NCI-H2107 (cell line): ENCODE measurements around the gene ZNF197.
"Not testable (repeated sequence)": the region's sequence is repeated elsewhere in the genome, so short reads cannot be mapped to it uniquely, and the experiment has no call there.

Experiments
- DNase-seq: peaks from one replicate; lab custom pipeline; 2025; lab: John Stamatoyannopoulos, UW

ZNF197 gene

DNA sequence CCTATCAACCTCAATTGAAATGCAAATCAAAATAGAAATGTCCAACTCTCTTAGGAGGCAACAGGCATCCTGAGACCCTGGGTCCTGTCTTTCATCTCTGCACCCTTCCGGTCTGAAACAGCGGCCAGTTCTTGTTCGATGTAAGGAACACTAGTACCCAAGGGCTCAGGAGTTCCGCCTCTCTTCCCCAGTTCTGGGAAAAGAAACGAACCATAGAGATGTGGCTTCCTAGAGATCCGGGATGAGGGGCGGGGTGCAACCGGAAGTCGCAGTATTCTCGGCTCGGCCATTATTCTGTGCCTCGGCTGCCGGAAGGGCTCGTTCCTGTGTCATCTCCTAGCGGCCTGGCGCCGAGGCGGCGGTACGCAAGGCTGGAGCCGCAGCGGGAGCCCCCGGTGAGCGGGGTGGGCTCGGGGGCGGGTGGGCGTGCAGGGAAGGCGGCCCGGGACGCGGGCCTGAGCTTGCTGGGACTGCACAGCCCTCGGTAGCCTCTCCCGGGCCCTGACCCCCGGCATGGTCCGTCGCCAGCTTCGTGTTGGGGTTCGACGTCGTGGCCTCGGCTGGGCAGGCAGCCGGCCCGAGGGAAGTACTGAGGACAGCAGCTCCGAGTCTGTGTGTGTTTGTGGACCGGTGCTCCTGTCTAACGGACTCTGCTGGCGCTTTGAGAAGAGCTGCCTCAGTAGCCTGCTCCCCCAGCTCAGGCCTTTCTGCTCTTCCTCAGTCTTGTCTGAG, at the start of gene ZNF197:
TSS of gene ZNF197 (plus strand) at position 288 of the 732 bp plus-strand sequence. CDS start 4,119 bp downstream, outside the sequence.
- peak; percentile 60 for DNase-seq

DNA sequence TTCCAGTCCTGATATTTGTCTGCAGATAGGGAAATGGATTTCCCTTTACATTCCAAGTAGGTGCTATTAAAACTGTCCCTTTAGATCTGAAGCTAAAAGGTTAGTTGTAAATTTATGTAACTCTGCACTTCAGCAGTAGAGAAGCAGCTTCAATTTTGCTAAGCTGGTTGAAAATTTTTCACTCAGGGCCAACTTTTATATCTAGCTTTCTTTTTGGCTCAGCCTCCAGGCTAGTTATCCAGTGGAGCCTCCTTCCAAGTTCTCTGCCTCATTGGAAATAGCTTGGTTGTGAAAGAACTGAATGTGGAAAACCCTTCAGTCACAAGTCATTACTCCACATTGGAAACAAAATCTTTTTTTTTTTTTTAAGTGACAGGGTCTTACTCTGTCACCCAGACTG, 48.2 kb upstream of the ZNF197 start:
- DNase-seq: no peak

DNA sequence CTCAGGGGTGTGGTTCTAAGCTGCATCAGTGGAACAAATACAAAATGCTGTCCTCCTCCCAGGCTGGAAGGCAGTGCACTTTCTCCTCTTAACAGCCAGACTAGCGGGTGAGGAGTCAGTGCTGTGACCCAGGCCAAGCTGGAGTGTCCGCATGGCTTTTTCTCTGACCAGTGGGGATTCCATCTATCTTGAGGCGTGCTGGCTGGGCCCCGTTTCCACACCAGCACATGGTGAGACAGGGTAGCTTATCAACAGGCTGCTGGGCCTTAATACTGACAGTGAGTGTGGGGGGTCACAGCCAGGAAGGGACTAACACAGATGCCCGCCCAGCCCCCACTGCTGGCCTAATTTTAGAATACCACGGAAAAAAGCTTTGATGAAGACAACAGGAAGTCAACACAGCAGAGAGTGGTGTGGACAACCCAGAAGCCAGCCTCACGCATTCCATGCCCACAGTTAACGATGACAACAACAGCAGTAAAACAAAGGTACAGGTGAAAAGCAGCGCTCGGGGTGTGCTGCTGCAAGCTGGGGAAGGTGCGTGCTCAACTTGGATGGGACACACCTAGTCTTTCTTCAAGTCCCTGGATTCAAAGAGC, 47.4 kb upstream of the ZNF197 start:
- DNase-seq: not testable (repeated sequence)

DNA sequence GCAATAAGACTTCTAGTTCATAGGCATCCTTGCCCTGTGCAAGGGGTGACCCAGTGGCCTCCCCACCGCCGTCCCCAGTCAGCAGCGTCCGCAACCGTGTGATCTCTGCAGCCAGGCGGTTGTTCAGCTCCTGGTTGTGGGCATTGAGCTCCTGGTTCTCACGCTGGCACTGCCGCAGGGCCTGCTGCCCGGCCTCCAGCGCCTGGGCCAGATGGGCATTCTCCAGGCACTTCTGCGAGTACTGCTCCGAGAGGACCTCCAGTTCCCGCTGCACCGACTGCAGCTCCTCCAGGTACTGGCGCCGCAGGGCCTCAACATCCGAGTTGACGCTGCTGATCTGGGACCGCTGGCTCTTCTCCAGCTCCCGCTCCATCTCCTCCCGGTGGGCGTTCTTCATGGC, 46.5 kb upstream of the ZNF197 start:
- DNase-seq: not testable (repeated sequence)

DNA sequence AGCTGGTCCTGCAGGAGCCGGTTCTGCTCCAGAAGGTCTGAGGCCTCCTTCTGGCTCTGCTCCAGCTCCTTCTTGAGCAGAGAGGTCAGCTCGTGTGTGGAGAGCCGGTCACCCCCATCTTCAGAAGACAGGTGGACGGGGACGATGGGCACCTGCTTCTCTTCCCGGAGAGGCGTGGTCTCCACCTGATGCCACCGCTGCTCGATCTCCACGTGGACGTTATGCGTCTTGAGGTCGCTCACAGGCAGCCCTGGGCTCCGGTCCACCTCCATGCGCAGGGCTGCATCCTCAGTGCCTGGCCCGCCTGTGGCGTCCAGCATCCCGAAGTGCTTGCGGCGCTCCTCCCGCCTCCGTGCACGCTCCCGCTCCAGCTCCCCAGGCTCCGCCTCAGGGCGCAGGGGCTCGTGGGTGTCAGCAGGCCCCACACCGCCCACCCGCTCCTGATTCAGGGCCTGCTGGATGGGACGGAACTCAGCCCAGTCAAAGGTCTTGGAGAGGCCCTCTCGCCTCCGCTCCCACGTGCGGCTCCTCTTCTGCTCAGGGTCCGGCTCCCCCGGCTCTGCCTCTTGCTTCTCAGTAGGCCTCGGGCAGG, 45.8 kb upstream of the ZNF197 start:
- not testable (repeated sequence) for DNase-seq

DNA sequence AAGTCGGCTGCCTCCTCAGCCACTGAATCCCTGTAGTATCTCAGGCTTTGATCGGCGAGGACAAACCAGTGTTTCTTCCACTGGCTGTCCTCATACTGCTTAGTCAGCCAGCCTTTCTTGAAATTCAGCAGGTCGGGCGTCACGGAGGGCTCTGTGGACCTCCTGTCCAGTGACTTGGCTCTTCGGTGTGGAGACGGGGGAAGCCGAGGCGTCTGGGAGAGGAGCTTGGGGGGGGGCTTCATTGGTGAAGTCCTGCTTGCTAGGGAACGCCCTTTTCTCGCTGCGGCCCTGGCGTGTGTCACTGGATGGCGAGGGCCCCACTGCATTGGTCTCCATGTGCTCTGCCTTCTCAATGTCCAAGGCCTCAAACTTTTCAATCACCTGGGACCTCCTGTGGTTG, 45.1 kb upstream of the ZNF197 start:
- not testable (repeated sequence) for DNase-seq

DNA sequence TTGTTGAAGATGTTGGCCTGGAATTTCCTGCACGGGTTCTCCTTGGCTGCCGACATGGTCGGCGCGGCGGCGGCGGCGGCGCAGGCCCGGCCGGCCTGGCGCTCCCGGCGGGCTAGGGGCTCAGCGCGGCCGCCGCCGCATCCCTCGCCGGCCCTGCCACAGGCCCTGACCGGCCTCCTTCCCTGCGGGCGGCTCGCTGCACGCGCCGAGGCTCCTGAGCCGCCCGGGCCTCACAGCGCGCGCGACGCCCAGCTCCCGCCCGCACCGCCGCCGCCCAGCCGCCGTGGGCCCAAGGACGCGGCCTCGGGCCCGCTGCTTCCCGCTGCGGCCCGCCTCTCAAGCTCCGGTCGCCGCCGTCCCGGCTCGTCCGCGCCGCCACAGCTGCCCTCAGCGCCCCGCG, 43.9 kb upstream of the ZNF197 start:
- not testable (repeated sequence) for DNase-seq

DNA sequence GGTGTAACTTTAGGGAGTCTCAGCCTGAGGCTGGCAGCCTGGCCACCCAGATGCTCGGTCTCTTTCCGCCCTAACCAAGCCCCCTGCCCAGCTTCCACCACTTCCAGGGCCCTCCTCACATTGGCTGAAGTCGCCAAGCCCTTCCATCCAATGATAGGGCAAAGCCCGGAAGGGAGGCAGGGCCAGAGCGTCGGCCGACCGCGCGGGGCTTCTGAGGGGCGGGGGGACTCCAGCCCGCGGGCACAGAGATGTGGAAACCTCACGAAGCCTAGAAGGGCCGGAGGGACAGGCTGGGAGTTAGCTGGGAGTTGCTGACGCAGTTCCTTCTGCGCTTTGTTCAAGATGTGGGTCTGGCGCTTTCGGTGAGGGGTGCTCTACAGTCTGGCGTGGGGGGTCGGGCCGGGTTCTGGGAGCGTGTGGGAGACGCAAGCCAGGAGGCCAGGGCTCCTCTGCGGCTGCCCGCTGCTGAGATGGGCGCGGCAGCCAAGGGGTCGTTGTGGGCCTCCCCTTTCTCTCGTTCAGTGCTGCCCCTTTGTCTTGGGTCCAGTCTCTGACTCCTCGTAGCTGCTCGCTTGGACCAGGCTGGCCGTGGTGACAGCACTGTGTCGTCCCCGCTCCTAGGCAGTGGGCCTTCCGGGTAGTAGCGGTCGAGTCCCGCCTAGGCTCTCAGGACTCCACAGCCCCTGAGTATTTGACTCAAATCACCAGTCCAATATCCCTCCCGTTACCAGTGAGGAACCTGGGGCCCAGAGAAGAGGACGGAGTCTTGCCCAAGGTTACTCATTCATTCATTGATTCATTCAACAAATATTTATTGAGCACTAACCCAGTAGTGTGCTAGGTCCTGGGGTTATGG, 40.0 kb upstream of the ZNF197 start, which contains the start of gene ZNF660:
TSS of gene ZNF660 (plus strand) at position 319 of the 856 bp plus-strand sequence. CDS start 9,230 bp downstream, outside the sequence.
- DNase-seq: peak; percentile 34

DNA sequence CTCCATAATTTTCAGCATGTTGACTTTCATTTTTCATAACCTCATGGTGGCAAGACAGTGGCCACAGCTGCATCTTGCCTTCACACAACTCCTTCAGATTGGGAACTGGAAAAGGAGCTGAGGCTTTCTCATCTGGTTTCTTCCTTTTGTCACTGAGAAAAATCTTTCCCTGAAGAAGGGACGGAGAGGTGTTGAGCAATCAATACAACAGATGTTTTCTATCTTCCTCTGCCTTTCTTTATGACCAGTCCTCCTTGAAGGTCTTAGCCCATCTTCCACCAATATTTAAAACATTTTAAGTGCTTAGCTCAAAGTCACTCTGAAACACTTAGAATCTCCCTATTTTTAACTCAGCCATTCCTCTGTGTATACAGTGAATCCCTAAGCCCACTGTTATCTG, 28.2 kb upstream of the ZNF197 start:
- DNase-seq: no peak

DNA sequence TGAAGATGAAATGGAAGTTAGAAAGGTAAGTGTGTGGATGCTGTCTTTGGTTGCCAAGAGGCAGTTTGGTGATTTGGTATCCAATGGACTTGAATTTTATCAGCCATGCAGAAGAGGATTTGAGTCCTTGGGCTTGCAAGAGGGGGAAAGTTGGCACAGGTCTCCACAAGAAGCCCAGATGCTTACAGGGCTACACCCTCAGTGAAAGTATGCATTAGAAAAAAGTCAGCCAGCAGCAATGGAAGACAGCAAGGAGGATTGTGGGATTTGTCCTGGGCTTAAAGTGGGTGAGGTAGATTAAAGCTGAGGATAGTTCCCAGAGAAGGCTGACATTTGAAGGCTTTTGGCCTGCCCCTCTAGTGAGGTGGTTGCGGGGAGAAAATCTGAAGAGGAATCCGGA, 23.1 kb upstream of the ZNF197 start:
- DNase-seq: no peak

DNA sequence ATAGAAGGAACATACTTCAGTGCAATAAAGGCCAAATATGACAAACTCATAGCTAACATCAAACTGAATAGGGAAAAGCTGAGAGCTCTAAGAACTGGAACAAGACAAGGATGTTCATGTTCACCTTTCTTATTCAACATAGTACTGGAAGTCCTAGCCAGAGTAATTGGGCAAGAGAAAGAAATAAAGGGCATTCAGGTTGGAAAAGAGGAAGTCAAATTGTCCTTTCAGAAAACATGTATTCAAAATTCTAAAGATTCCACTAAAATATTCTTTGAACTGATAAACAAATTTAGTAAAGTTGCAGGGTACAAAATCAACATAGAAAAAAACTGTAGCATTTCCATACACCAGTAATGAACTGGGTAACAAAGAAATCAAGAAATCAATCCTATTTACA, 12.2 kb upstream of the ZNF197 start:
- no peak for DNase-seq

DNA sequence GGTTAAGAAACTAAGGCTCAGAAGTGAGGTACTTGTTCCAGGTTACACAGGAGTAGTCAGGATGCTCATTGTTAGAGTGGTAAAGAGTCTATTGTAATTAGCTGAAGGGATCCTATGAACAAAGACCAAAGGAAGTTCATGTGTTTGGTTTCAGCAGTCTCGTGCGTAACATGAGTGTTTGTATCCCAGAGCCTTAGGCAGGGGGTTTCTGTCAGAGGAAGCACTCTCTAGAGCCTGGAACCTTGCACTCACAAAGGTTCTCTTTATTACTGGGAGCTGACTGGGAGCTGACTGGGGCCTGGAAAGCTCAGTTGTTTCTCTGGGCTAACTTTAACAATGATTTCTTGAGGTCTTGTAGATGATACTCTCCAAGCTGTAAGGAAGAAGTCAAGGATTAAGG, 3.9 kb downstream of the ZNF197 start:
- DNase-seq: no peak

DNA sequence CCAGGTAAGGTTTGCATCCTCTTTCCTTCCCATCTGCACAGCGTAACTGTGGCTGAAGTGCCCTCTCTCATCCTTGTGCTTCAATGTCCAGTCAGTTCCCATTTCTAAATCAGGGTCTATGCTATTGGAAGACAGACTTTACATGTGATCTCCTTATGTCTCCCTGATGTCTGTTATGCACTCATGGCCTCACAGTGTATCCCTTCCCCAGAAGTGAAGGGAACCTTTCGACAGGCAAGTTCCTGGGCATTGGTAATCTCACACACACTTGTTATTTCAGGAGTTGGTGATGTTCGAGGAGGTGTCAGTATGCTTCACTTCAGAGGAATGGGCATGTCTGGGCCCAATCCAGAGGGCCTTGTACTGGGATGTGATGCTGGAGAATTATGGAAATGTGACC, 7.4 kb downstream of the ZNF197 start:
- DNase-seq: no peak

DNA sequence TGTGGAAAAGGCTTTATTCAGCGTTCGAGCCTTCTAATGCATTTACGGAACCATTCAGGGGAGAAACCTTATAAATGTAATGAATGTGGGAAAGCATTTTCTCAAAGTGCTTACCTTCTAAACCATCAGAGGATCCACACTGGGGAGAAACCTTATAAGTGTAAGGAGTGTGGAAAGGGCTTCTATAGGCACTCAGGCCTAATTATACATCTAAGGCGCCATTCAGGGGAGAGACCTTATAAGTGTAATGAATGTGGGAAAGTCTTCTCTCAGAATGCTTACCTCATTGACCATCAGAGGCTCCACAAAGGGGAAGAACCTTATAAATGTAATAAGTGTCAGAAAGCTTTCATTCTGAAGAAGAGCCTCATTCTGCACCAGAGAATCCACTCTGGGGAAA, 17.5 kb downstream of the ZNF197 start:
- DNase-seq: no peak

DNA sequence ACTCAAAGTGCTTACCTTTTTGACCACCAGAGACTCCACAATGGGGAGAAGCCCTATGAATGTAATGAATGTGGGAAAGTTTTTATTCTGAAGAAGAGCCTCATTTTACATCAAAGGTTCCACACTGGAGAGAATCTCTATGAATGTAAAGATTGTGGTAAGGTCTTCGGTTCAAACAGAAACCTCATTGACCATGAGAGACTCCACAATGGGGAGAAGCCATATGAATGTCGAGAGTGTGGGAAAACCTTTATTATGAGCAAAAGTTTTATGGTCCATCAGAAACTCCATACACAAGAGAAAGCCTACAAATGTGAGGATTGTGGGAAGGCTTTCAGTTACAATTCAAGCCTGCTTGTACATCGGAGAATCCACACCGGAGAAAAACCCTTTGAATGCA, 18.2 kb downstream of the ZNF197 start:
- DNase-seq: no peak

DNA sequence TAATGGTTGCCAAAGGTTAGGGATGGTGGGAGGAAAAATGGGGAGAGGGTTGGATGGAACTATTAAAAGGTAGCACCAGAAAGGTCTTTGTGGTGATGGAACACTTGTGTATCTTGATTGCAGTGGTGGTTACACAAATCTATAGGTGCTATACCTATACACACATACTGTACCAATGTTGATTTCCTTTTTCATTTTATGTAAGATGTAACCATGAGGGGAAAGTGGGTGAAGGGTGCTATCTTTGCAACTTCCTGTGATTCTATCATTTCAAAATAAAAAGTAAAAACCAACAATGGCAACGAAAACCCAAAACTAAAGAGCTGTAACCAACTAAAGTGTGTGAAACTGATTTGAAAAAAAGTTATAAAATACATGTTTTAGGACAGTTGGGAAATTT, 22.9 kb downstream of the ZNF197 start:
- DNase-seq: no peak

DNA sequence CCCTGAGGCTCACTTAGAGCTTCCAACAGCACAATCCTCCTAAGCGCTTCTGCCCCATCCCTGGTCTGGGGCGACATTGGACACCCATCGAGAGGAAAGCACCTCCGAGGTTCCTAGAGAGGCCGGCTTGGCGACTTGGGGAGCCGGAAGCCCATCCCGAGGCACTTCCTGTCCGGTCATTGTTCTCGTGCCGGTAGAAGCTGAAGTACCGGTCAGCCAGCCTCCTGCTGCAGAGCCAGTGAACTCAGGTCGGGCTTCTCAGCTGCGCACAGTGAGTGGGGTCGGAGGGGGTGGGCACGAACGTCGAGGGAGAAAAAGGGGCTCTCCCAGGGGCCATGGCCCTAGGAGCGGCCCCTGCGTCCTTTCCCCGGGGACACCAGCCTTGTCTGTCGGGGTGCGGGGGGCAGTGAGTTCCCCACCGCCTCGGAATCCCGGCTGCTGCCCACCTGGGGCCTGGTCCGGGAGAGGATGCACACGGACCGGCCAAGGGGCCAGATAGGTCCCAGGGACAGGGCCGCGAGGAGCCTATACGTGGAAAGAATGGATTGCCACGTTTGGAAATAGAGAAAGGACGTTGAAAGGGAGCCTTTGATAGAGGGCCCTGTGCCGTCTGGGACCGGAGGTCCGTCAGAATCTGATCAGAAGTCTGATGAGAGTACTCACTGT, 23.9 kb downstream of the ZNF197 start, which contains the start of gene ZNF35:
TSS of gene ZNF35 (plus strand) at position 169 of the 666 bp plus-strand sequence. CDS start 2,336 bp downstream, outside the sequence.
- DNase-seq: peak; percentile 10

DNA sequence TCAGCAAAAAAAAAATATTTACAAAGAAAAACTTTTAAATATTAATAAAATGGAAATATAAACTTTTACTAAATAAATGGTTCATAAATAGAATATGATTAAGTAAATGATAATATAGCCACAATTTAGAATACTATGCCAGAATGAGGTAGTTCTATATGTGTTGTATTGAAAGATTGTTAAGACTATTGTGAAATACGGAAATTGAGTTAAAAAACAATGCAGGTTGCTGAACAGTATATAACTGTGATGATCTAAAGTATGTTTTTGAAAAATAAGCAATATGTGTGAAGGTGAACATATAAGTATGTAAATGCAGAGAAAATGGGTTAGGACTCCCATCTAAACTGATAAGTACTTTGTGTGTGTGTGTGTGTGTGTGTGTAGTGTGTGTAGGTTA, 24.9 kb downstream of the ZNF197 start:
- DNase-seq: no peak

DNA sequence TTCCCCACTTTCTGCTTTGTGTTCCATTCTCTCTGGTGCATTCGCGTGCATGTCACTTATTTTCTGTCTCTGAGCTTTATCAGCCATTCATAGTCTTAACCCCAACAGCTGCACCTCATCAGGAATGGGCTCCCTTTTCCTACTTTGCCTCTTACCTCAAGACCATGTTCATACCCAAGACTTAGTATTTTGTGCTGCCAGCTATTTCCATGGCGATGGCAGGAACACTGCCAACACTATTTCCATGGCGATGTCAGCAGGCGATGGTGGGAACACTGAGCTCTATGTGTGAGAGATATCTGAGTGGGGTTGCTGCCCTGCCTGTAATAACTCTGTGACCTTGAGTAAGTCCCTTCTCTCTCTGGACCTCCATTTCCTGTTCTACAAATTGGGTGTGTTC, 29.2 kb downstream of the ZNF197 start:
- no peak for DNase-seq

DNA sequence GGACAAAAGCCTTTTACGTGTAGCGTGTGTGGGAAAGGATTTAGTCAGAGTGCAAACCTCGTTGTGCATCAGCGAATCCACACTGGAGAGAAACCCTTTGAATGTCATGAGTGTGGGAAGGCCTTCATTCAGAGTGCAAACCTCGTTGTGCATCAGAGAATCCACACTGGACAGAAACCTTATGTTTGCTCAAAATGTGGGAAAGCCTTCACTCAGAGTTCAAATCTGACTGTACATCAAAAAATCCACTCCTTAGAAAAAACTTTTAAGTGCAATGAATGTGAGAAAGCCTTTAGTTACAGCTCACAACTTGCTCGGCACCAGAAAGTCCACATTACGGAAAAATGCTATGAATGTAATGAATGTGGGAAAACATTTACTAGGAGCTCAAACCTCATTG, 34.2 kb downstream of the ZNF197 start:
- DNase-seq: no peak

DNA sequence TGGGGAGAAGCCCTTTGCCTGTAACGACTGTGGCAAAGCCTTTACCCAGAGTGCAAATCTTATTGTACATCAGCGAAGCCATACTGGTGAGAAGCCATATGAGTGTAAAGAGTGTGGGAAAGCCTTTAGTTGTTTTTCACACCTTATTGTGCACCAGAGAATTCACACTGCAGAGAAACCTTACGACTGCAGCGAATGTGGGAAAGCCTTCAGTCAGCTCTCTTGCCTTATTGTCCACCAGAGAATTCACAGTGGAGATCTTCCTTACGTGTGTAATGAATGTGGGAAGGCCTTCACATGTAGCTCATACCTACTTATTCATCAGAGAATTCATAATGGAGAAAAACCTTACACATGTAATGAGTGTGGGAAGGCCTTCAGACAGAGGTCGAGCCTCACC, 34.6 kb downstream of the ZNF197 start:
- DNase-seq: no peak

DNA sequence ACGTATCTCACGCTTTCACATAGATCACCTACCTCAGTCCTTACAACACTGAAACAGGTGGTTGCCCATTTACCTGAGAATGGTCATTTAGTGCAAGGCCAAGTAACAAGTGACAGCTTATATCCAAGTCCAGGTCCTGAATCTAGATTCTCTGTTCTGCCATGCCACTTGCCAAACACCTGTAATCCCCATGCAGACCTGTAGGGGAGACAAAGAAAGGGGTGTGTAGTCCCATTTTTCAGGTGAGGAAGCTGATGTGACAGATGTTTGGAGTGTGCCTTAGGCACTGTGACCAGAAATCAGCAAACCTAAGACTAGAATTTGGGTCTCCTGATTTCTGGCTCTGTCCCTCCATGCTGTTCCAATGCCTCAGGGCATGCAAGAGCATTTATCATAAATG, 36.4 kb downstream of the ZNF197 start:
- no peak for DNase-seq
